ENCODE measurements around the gene IFIT1B.

Gene IFIT1B

DNA sequence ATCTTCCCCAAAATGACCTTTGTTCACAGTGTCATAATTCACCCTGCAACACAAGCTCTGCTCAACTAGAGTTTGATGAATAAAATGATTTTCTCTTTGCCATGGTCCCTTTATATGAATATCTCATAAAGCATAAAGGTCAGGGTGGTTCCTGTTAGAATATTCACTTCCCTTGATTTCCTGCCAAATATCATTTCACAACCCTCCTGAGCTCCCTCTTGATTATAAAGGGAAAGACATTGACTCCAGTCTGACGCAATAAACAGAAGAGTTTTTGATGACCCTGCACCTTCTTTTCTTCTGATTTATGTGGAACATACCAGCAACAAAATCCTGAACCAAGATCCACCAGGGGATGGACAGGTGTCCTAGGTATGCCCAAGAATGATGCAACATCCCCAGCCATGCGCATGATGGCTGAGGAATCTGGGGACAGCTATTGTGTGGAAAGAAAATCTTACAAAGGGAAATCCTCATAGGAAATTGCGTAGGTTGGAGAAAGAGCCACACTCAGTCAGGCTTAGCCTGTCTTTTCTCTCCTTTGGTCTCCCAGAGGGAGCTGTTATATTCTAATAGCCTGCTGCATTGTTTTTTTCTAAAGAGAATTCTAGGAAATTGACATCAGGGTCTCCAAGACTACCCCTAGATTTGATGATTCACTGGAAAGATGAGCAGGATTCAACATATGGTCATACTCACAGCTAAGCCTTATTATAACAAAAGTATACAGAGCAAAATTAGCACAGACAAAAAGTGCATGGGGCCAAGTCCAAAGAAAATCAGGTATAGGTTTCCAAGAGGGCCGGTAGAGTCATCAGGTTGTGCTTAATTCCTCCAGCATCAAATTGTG lies 31.2 kb upstream of the IFIT1B start:
- TF ChIP-seq, protein P1, sequence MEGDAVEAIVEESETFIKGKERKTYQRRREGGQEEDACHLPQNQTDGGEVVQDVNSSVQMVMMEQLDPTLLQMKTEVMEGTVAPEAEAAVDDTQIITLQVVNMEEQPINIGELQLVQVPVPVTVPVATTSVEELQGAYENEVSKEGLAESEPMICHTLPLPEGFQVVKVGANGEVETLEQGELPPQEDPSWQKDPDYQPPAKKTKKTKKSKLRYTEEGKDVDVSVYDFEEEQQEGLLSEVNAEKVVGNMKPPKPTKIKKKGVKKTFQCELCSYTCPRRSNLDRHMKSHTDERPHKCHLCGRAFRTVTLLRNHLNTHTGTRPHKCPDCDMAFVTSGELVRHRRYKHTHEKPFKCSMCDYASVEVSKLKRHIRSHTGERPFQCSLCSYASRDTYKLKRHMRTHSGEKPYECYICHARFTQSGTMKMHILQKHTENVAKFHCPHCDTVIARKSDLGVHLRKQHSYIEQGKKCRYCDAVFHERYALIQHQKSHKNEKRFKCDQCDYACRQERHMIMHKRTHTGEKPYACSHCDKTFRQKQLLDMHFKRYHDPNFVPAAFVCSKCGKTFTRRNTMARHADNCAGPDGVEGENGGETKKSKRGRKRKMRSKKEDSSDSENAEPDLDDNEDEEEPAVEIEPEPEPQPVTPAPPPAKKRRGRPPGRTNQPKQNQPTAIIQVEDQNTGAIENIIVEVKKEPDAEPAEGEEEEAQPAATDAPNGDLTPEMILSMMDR (IDR thresholded peaks at IDR 0.05), result no peak

GRCh38 chr10:89347701-89348457 lies 30.0 kb upstream of the IFIT1B start:
- TF ChIP-seq, protein P1 (IDR thresholded peaks at IDR 0.05), result no peak

- TF ChIP-seq, protein P1 (IDR thresholded peaks at IDR 0.05), result no peak
Measured at GRCh38 chr10:89348481-89348880, 29.4 kb upstream of the IFIT1B start.

- TF ChIP-seq, protein P1 (IDR thresholded peaks at IDR 0.05), result no peak
Measured at GRCh38 chr10:89348975-89349374, 28.9 kb upstream of the IFIT1B start.

DNA sequence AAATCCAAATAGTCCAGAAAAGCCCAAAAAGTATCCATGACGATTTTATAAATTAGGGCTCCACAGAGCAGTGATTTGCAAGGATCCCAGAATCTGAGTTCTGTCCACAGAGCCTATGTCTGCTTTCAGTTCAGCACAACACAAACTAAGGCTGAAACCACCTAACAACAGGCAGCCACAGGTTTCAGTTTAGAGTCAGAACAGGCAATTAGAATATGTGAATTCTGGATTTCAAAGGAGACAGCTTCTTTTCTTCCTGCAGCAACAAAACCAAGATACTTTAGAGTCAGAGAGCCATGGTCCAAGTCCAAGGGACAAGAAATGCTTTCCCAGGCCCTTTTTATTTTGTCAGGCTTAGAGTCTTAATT lies 26.5 kb upstream of the IFIT1B start:
- TF ChIP-seq, protein P1 (IDR thresholded peaks at IDR 0.05), result no peak

DNA sequence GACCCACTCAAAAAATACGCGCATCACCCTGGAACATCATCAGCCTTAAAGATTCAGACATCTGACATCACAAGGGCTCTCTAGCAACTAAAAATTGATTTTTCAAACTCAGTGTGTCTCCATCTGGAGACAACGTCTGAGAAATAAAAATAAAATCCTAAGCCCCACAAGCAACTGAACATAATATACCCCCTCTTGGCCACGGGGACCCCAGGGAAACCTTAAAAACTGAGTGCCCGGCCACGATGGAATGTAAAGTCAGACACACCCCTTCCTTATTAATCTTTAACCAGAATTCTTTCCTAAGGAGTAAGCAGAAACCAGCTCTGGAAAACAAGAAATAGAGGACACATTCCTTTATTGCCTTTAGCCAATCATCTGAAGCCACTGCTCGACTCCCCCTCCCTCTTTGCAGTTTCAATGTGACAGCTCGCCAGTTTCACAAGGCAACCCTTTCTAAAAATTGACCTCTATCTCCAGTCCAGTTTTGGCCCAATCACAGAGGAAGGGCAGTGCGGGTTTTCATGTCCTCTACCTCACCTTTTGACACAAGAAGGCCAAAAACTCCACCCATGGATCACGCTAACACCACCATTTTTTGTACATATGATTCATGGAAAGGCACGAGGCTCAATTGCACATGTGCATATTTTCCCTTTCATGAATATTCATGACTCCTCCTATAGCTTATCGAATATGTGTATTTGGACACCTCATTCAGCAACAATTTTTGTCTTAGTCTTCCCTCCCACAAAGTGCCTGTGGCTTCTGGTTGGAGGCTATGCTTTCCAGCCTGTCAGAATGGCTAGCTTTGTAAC lies 25.9 kb upstream of the IFIT1B start:
- TF ChIP-seq, protein P1 (IDR thresholded peaks at IDR 0.05), result no peak

DNA sequence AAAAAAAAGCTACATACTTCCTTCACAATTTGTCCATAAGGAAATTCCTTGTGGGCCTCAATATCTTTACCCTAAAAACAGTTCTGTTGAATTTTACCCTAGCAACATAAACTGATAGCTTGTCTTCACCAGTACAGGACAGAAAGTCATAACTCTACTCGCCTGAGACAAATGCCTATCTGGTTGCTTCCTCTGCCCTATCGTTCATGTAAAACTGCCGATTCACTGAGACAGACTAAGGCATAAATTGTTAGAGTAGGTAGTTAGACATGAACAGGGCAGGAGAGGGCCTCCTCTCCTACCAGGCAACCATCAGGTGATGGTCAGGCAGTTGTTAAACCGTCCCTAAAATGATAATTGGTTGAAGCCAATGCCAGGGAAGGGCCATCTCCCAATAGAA lies 25.1 kb upstream of the IFIT1B start:
- TF ChIP-seq, protein P1 (IDR thresholded peaks at IDR 0.05), result no peak
